Stimulated activated CD8-positive, alpha-beta memory T cell treated with anti-CD3 and anti-CD28 coated beads, Interleukin-7, amount 100 ng/mL, for 48 hours (primary cell): ENCODE measurements around the gene SMAD3.

Source experiments
- DNase-seq, 2 donors: peaks; one replicate each; pipeline ENCODE4 v3.0.0-alpha.2; 2020; ENCODE audit warnings: low read depth in 1 of 2; ENCODE audit errors: extremely low read depth in 1 of 2

The SMAD3 gene

GRCh38 chr15:67035886-67036285 is 29.5 kb upstream of the SMAD3 start:
- DNase-seq = no peak

DNA sequence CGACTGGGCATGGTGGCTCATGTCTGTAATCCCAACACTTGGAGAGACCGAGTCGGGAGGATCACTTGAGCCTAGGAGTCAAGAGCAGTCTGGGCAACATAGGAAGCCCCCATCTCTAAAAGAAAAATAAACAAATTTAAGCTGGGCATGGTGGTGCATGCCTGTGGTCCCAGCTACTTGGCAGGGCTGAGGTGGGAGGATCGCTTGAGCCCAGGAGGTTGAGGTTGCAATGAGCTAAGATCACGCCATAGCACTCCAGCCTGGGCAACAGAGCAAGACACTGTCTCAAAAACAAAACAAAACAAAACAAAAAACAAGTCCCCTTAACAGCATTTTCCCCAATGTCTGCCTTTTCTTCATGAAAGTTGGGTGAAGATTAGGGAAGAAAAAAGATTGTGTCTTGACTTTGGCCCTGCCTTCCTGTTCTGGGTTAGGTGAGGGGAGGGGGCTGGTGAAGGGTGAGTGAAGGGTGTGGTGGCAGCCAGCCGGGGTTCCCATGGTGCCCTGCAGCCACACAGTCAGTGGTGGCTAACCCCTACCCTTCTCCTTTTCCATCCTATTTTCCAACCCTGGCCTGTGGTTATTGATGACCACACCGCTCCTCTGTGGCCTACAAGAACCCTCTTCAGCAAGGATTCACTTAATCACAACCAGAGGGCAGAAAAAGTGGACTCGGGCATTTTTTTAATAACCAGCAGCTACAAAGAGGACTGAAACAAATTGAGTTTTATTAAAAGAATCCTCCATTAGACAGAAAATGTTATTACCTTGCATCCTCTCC is 28.4 kb upstream of the SMAD3 start:
- no peak for DNase-seq

GRCh38 chr15:67037694-67038093 is 27.7 kb upstream of the SMAD3 start:
- no peak for DNase-seq

DNA sequence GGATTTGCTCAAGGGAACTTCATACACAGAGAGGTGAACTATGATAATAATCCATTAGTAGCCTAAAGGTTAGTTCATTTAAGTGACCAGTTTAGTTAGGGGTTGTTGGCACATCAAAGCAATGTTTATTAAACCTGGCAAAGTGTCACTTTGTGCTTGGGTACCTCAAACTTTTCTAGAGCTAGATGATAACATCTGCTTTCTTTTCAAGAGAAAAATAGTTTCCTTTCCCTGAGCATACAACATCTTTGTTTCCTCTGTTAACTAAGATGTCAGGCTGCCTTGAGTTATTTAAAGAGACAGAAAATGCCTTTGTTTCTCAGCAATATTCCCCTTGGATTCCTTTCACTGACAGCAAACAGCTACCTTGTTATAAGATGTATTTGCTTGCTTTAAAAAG is 26.7 kb upstream of the SMAD3 start:
- DNase-seq = no peak

GRCh38 chr15:67039384-67040075 is 25.9 kb upstream of the SMAD3 start:
- DNase-seq = no peak

GRCh38 chr15:67040277-67040676 is 25.1 kb upstream of the SMAD3 start:
- no peak for DNase-seq

- DNase-seq = no peak
Observed at GRCh38 chr15:67042551-67043142, 22.8 kb upstream of the SMAD3 start.

GRCh38 chr15:67043939-67044771 is 21.2 kb upstream of the SMAD3 start:
- no peak for DNase-seq

GRCh38 chr15:67047149-67047661 is 18.2 kb upstream of the SMAD3 start:
- no peak for DNase-seq

DNA sequence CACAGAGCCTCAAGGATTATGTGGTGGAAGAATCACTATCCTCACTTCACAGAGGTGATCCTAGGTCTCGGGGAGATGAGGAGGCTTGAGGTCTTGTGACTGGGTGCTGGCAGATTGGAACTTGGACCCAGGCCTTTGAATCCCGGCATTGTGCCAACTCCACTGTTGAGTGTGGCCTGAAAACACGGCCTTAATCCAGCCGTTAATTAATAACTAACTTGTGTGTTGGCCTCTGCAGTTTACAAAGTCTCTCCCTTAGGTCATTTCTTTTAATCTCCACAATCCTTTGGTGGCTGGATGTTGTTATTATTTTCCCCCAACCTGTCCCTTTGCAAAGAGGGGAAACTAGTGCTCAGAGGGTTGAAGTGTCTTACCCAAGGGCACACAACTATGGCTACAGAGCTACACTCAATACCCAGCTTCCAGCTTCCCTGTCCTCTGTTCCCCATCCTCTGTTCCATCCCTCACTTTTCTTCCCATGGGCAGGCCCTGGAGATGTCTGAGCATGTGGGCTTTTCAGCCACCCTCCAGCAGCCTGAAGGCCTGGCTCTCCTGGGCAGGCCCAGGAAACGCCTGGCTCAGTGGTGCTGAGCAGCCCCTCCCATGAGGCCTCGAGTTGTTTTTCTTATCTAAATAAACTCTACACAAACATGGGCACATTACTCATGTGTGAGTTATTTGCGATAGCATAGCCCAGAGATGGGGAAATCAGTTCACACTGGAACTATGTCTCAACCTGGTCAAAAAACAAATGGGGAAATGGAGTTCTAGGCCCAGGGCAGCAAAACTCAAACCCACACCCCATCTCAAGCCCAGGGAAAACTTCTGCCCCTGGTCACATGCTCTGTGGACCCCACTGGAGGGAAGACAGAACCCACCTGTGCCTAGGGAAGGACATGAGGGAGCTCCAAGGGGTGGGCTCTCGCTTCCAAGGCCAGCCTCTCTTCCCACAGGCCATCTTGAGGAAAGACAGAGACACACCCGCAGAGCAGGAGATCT is 16.8 kb upstream of the SMAD3 start:
- no peak for DNase-seq

DNA sequence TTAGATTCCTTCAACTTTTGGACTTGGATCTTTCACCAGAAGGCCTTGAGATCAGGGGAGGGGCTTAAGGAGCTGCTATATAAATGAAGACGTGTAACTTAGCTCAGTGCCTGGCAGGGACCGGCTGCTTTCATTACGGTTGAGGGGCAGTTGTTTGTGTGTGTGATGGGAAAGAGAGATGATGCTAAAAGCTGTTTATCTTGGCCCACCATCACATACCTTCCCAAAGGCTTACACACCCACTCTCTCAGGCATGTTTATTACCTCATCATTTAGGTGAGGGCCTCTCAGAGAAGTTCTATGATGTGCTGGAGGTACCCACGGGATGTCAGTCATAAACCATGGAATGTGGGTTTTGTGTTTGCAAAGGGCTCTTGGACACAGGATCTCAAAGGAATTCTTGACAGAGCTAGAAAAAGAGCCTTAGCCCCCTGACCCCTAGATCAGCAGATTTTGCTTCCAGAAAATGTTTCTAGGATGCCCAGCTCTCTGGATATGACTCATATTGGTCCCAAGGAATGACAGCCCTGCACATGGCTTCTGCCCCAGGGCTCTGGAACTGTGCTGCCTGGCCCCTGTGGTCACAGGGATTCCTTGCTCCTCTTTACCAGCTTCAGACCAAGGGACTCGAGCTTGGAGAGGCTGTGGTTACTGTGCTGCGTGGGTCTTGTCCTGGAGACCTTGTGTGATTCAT is 15.9 kb upstream of the SMAD3 start:
- DNase-seq = no peak

GRCh38 chr15:67050062-67050461 is 15.3 kb upstream of the SMAD3 start:
- no peak for DNase-seq

DNA sequence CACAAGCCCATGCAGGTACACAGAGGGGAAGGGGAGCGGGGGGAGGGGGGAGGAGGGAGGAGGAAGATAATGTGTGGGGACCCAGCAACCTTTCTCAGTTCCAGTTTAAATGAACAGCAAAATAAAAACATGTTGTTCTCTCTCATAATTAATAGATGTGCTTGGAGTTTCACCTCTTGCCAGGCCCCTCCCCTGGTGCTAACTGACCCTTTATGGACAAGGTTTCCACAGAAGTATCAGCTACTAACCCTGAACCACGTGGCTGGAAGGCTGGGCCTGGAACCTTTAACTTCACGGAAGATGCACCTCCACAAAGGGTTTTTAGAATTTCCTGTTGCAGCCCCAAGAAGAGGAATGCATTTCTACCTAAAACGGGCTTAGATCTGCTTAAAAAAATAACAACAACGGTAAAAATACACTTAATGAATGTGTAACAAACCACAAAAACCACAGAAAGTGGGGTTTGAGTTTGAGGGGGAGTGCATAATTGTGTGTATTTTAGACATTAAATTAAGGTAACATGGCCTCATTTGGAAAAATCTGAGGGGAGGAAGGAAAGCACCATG is 14.8 kb upstream of the SMAD3 start:
- DNase-seq = no peak

DNA sequence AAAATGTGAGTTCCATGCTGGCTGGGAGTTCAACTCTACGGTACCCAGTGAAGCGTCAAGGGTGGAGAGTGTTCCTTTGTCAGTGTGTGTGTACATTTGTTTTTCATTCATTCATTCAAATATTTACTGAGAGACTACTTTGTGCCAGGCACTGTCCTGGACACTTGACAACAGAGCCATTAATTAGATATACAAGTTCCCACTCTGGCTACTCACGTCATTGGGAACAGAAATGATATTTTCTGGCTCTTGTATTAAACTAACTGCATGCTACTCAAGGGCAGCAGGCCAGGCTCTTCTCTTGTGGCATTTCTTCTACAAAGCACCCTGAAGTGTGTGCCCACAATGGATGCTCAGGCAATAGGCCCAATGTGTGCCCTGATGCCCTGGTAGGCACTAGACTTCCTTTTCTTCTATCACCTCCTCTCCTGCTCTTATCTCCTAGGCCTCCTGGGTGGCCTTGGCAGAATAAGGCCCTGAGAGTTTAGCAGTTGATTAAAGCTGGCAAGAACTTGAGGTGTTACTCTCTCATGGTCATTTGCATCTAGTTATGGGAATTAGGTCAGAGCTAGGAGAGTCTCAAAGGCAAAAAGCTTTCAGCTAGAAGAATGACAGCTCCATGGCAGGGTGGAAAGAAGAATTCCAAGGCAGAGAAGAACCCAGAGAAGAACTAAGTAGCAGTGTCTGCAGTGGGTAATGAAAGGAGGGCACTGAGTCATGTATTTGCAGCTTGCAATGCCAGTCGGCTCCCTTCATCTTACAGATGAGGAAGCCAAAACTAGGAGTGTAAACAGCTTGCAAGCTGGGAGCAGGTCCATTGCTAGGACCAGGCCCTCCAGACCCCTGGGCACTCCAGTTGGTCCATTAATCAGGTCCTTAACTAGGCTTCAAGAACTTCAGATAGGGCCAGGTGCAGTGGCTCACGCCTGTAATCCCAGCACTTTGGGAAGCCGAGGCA is 14.0 kb upstream of the SMAD3 start:
- no peak for DNase-seq

GRCh38 chr15:67054676-67055075 is 10.7 kb upstream of the SMAD3 start:
- DNase-seq = no peak

DNA sequence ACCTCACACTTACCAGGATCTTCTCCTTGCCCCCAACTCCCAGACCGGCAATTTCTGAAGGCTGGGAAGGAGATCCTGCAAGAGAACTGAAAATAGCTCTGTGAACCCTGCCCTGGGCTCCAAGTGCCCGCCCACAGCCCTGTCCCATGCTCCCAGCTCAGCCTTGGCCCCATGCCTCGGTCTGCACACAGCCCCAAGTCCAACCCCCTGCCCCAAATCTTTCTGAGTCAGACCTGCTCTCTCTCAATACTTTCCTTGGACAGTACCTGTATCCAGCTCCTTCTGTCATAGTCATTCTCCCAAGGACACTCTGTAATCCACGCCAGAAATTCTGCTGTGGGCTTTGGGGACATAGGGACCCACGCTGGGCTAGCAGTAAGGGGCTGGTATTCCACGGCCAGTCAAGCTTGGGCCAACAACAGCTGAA is 6.3 kb upstream of the SMAD3 start:
- DNase-seq = no peak

- no peak for DNase-seq
Observed at GRCh38 chr15:67061811-67062368, 3.5 kb upstream of the SMAD3 start.
